ENCODE measurements around the gene IFT27.

DNA sequence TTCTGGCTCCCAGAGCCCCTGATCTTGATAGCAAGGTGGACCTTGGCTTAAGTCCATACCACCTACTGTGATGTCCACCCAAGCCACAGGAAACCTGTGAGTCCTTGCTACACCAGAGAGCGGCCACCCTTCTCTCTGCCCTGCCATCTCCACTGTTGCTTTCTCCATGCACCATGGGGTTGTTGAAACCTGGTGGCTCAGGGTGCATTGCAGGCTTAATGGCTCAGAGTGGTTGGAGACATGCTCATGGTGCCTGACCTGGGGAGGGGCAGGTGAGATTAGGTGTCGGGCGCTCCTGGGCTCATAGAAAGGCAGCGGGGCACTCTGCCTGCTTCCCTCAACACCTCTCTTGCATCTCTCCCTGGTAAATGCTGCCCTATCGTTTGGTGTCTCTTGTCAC lies 47.4 kb downstream of the IFT27 start:
- TF ChIP-seq ZFX (IDR thresholded peaks at IDR 0.05), result no peak
- TF ChIP-seq, protein P1, sequence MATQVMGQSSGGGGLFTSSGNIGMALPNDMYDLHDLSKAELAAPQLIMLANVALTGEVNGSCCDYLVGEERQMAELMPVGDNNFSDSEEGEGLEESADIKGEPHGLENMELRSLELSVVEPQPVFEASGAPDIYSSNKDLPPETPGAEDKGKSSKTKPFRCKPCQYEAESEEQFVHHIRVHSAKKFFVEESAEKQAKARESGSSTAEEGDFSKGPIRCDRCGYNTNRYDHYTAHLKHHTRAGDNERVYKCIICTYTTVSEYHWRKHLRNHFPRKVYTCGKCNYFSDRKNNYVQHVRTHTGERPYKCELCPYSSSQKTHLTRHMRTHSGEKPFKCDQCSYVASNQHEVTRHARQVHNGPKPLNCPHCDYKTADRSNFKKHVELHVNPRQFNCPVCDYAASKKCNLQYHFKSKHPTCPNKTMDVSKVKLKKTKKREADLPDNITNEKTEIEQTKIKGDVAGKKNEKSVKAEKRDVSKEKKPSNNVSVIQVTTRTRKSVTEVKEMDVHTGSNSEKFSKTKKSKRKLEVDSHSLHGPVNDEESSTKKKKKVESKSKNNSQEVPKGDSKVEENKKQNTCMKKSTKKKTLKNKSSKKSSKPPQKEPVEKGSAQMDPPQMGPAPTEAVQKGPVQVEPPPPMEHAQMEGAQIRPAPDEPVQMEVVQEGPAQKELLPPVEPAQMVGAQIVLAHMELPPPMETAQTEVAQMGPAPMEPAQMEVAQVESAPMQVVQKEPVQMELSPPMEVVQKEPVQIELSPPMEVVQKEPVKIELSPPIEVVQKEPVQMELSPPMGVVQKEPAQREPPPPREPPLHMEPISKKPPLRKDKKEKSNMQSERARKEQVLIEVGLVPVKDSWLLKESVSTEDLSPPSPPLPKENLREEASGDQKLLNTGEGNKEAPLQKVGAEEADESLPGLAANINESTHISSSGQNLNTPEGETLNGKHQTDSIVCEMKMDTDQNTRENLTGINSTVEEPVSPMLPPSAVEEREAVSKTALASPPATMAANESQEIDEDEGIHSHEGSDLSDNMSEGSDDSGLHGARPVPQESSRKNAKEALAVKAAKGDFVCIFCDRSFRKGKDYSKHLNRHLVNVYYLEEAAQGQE (IDR thresholded peaks at IDR 0.05; ENCODE audit: low read depth), result no peak
- TF ChIP-seq, protein P2, sequence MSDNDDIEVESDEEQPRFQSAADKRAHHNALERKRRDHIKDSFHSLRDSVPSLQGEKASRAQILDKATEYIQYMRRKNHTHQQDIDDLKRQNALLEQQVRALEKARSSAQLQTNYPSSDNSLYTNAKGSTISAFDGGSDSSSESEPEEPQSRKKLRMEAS (IDR thresholded peaks at IDR 0.05), result no peak
- TF ChIP-seq, protein P3, sequence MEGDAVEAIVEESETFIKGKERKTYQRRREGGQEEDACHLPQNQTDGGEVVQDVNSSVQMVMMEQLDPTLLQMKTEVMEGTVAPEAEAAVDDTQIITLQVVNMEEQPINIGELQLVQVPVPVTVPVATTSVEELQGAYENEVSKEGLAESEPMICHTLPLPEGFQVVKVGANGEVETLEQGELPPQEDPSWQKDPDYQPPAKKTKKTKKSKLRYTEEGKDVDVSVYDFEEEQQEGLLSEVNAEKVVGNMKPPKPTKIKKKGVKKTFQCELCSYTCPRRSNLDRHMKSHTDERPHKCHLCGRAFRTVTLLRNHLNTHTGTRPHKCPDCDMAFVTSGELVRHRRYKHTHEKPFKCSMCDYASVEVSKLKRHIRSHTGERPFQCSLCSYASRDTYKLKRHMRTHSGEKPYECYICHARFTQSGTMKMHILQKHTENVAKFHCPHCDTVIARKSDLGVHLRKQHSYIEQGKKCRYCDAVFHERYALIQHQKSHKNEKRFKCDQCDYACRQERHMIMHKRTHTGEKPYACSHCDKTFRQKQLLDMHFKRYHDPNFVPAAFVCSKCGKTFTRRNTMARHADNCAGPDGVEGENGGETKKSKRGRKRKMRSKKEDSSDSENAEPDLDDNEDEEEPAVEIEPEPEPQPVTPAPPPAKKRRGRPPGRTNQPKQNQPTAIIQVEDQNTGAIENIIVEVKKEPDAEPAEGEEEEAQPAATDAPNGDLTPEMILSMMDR (IDR thresholded peaks at IDR 0.05 in 2 of 3, conservative IDR thresholded peaks at IDR 0.05 in 1 of 3; ENCODE audit: borderline replicate concordance in 1 of 3, insufficient read depth in 1 of 3, low read depth in 2 of 3, low read length in 2 of 3), result no peak
- TF ChIP-seq, protein P4, sequence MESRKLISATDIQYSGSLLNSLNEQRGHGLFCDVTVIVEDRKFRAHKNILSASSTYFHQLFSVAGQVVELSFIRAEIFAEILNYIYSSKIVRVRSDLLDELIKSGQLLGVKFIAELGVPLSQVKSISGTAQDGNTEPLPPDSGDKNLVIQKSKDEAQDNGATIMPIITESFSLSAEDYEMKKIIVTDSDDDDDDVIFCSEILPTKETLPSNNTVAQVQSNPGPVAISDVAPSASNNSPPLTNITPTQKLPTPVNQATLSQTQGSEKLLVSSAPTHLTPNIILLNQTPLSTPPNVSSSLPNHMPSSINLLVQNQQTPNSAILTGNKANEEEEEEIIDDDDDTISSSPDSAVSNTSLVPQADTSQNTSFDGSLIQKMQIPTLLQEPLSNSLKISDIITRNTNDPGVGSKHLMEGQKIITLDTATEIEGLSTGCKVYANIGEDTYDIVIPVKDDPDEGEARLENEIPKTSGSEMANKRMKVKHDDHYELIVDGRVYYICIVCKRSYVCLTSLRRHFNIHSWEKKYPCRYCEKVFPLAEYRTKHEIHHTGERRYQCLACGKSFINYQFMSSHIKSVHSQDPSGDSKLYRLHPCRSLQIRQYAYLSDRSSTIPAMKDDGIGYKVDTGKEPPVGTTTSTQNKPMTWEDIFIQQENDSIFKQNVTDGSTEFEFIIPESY (IDR thresholded peaks at IDR 0.05; ENCODE audit: extremely low read depth, insufficient replicate concordance, low read length), result no peak
- no peak for TF ChIP-seq ELF1 (IDR thresholded peaks at IDR 0.05; ENCODE audit: borderline replicate concordance, low read depth)
- no peak for TF ChIP-seq ZNF274 (IDR thresholded peaks at IDR 0.05; ENCODE audit: low read depth, low read length)
- TF ChIP-seq POLR2A (IDR thresholded peaks at IDR 0.05; ENCODE audit: borderline replicate concordance, extremely low read depth, insufficient read depth, insufficient read length), result no peak
- no peak for TF ChIP-seq CEBPB (IDR thresholded peaks at IDR 0.05; ENCODE audit: low read depth)
- no peak for TF ChIP-seq EZH2 (IDR thresholded peaks at IDR 0.05)
- TF ChIP-seq JUND (IDR thresholded peaks at IDR 0.05), result no peak
- no peak for TF ChIP-seq TCF7L2 (IDR thresholded peaks at IDR 0.05; ENCODE audit: borderline replicate concordance, extremely low read depth, insufficient read depth, insufficient read length)
- no peak for TF ChIP-seq POLR2AphosphoS5 (IDR thresholded peaks at IDR 0.05; ENCODE audit: low read depth, low read length)
- TF ChIP-seq EZH2phosphoT487 (IDR thresholded peaks at IDR 0.05; ENCODE audit: borderline replicate concordance), result no peak

Measured in HCT116 (cell line).